Calu3 (cell line): ENCODE results near the gene BCAR1. TPM values are rescaled to one million over a fixed set of nuclear protein-coding genes. Genes with fewer than 3 reads are reported as not detected.

Experiments used
- BruUV-seq: library from RNA; stranded (reverse); fragments of 400-500 nt; replicated peaks from 2 replicates; lab custom pipeline; 2021; lab: Mats Ljungman, UMichigan
- CTCF ChIA-PET: fragments of 300-600 bp; sonication (Branson Sonifier 250); formaldehyde crosslinking; loops from one replicate; lab custom pipeline; 2022; ENCODE audit warnings: antibody characterized with exemption; lab: Charles Lee
- DNase-seq: peaks from one replicate; pipeline ENCODE4 v3.0.0; 2022
- H3K27ac Mint-ChIP-seq: one replicate; pipeline ENCODE4 v1.8.0; 2022; ENCODE audit warnings: mixed read lengths; ENCODE audit not compliant: unreplicated experiment
- H3K27me3 Mint-ChIP-seq: one replicate; pipeline ENCODE4 v1.8.0; 2022; ENCODE audit warnings: mixed read lengths; ENCODE audit not compliant: unreplicated experiment
- H3K36me3 Mint-ChIP-seq: one replicate; pipeline ENCODE4 v1.8.0; 2022; ENCODE audit warnings: mild to moderate bottlenecking, moderate library complexity, mixed read lengths; ENCODE audit not compliant: insufficient read depth, unreplicated experiment
- H3K4me1 Mint-ChIP-seq: one replicate; pipeline ENCODE4 v1.8.0; 2022; ENCODE audit warnings: mild to moderate bottlenecking, low read depth, mixed read lengths; ENCODE audit not compliant: unreplicated experiment
- H3K4me3 Mint-ChIP-seq: one replicate; pipeline ENCODE4 v1.8.0; 2022; ENCODE audit warnings: mild to moderate bottlenecking, low read depth, moderate library complexity, mixed read lengths; ENCODE audit not compliant: unreplicated experiment
- H3K9me3 Mint-ChIP-seq: one replicate; pipeline ENCODE4 v1.8.0; 2022; ENCODE audit warnings: low read depth, mixed read lengths; ENCODE audit not compliant: unreplicated experiment
- CTCF ChIP-seq: fragments of 200-600 bp; IDR thresholded peaks from one replicate; pipeline ENCODE4 v1.8.0; 2022; ENCODE audit warnings: antibody characterized with exemption; ENCODE audit not compliant: unreplicated experiment
- intact Hi-C: fragments of 100-400 bp; cut with micrococcal nuclease; formaldehyde crosslinking; loops from one replicate; pipeline ENCODE4 v1.10.0; 2022; ENCODE audit not compliant: unreplicated experiment
- total RNA-seq: library from RNA; stranded (reverse); gene quantifications from 2 replicates; pipeline ENCODE4 v1.2.3, GENCODE V29; 2022

BCAR1 gene
- total RNA-seq, 1 experiment from 2014 or later, result 153 TPM

DNA sequence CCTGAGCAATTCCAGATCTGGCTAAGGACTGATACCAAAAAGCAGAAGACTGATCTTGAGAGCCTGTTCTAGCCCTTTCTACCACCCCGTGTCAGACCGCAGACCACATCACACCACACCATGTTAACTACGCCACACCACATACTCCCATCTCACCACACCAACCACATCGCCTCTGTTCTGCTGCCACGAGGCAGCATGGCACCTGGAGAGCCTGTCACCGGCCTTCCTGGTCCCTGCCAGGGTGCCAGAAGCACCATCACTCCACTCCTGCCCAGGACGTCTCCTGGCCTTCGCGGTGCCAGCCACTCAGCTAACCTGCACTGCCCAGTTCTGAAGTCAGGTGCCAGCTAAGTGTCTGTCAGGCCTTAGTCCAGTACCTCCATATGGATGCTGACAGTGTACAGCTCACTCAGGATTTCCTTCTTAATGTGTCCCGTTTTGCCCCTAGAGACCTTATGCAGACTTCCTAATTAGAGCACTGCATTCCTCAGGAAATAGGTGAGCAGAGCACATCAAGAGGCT is 37.2 kb upstream of the BCAR1 start:
- Mint-ChIP-seq H3K9me3 (no peaks in the 10 kb centered on the region), H3K4me1 (peaks cover 9% of the 10 kb centered on the region), H3K36me3 (peaks cover 6% of the 10 kb centered on the region), H3K27ac (no peak overlapping the region), H3K27me3 (no peaks in the 10 kb centered on the region), H3K4me3 (no peak overlapping the region)
- no peak for TF ChIP-seq CTCF
- DNase-seq, result no peak
- no TSS peak for BruUV-seq
- intact Hi-C loops, result no loop called here
- CTCF ChIA-PET, result interaction anchor here (0.6 kb wide), 1 partner anchor 55 kb away, joined by 6 read pairs; no protein-coding TSS in a partner anchor

GRCh38 chr16:75288181-75288580 is 36.8 kb upstream of the BCAR1 start:
- Mint-ChIP-seq H3K36me3 (peaks cover 6% of the 10 kb centered on the region), H3K4me1 (peaks cover 9% of the 10 kb centered on the region), H3K27me3 (no peaks in the 10 kb centered on the region), H3K4me3 (no peak overlapping the region), H3K27ac (no peak overlapping the region), H3K9me3 (no peaks in the 10 kb centered on the region)
- TF ChIP-seq CTCF, result no peak
- BruUV-seq, result no TSS peak
- intact Hi-C loops, result no loop called here
- CTCF ChIA-PET, result interaction anchor here (0.6 kb wide), 2 partner anchors 11 to 54 kb away, joined by 4 to 6 read pairs; no protein-coding TSS in a partner anchor
- DNase-seq, result no peak

- CTCF ChIA-PET, result interaction anchor here (0.6 kb wide), 2 partner anchors 11 to 54 kb away, joined by 4 to 6 read pairs; no protein-coding TSS in a partner anchor
- TF ChIP-seq CTCF, result no peak
- Mint-ChIP-seq H3K27ac (no peak overlapping the region), H3K4me1 (peaks cover 9% of the 10 kb centered on the region), H3K36me3 (peaks cover 6% of the 10 kb centered on the region), H3K9me3 (no peaks in the 10 kb centered on the region), H3K27me3 (no peaks in the 10 kb centered on the region), H3K4me3 (no peak overlapping the region)
- no peak for DNase-seq
- no TSS peak for BruUV-seq
- intact Hi-C loops, result no loop called here
Measured at GRCh38 chr16:75287708-75288107, 36.3 kb upstream of the BCAR1 start.

GRCh38 chr16:75286389-75286788 is 35.0 kb upstream of the BCAR1 start:
- CTCF ChIA-PET, result no interaction called here
- no TSS peak for BruUV-seq
- Mint-ChIP-seq H3K9me3 (no peaks in the 10 kb centered on the region), H3K4me3 (no peak overlapping the region), H3K27ac (no peak overlapping the region), H3K4me1 (peaks cover 9% of the 10 kb centered on the region), H3K27me3 (no peaks in the 10 kb centered on the region), H3K36me3 (peaks cover 6% of the 10 kb centered on the region)
- intact Hi-C loops, result no loop called here
- no peak for TF ChIP-seq CTCF
- no peak for DNase-seq
